ENCODE measurements around the gene TPM2.

The TPM2 gene

GRCh38 chr9:35691757-35692301 lies 2.1 kb upstream of the TPM2 start:
- DNase-seq = no peak

GRCh38 chr9:35691334-35691650 lies 1.6 kb upstream of the TPM2 start:
- no peak for DNase-seq

- peak in 1 of 2 donors; percentile 35 for DNase-seq
These were observed 1.0 kb upstream of the TPM2 start for GRCh38 chr9:35690614-35691333.

- DNase-seq = no peak
These were observed 529 bp upstream of the TPM2 start for GRCh38 chr9:35690294-35690613.

- DNase-seq = no peak
These were observed 875 bp downstream of the TPM2 start for GRCh38 chr9:35688558-35689541.

- DNase-seq = no peak
These were observed 1.7 kb downstream of the TPM2 start for GRCh38 chr9:35687972-35688557.

GRCh38 chr9:35687306-35687705 lies 2.4 kb downstream of the TPM2 start:
- DNase-seq = no peak

- DNase-seq = no peak
These were observed 3.2 kb downstream of the TPM2 start for GRCh38 chr9:35686222-35687203.

- no peak for DNase-seq
These were observed 4.2 kb downstream of the TPM2 start for GRCh38 chr9:35685506-35685905.

GRCh38 chr9:35684921-35685320 lies 4.8 kb downstream of the TPM2 start:
- no peak for DNase-seq

GRCh38 chr9:35683323-35683722 lies 6.4 kb downstream of the TPM2 start:
- DNase-seq = no peak

- no peak for DNase-seq
These were observed 7.0 kb downstream of the TPM2 start for GRCh38 chr9:35682520-35683315.

- no peak for DNase-seq
These were observed 7.7 kb downstream of the TPM2 start for GRCh38 chr9:35682051-35682450.

- DNase-seq = no peak
These were observed 8.3 kb downstream of the TPM2 start for GRCh38 chr9:35681341-35682002.

GRCh38 chr9:35680331-35681105 lies 9.2 kb downstream of the TPM2 start:
- no peak for DNase-seq

GRCh38 chr9:35679766-35680330 lies 9.9 kb downstream of the TPM2 start:
- no peak for DNase-seq

- DNase-seq = no peak
These were observed 10.6 kb downstream of the TPM2 start for GRCh38 chr9:35679091-35679490.

- no peak for DNase-seq
These were observed 13.9 kb downstream of the TPM2 start for GRCh38 chr9:35675732-35676392.

GRCh38 chr9:35675204-35675603 lies 14.5 kb downstream of the TPM2 start:
- DNase-seq = no peak

All from stimulated activated CD4-positive, alpha-beta T cell treated with anti-CD3 and anti-CD28 coated beads, Interleukin-2, amount 100 ng/mL, for 48 hours (primary cell).